Myometrial cell (primary cell): ENCODE data around the gene PRCD. TPM values are rescaled to one million over a fixed set of nuclear protein-coding genes. Genes with fewer than 3 reads are reported as not detected.

Experiments
- total RNA-seq: library from RNA; depleted of rRNA; stranded (reverse); fragments of >200 nt; gene quantifications from 2 replicates; pipeline ENCODE4 v1.2.3, GENCODE V29; 2015

PRCD gene
- 0.71 TPM in 1 of 2 replicates, not detected in the other for total RNA-seq

GRCh38 chr17:76539631-76540271 is at the start of gene PRCD:
Gene PRCD, plus strand, starts transcription at chr17:76540044. Its CDS starts 98 bp downstream, at chr17:76540142.

GRCh38 chr17:76501018-76501826 is 38.6 kb upstream of the PRCD start, which contains the start of gene RHBDF2:
Gene RHBDF2, minus strand, starts transcription at chr17:76501423. Its CDS starts 19,899 bp downstream, at chr17:76481524.

GRCh38 chr17:76537578-76538280 is 2.1 kb upstream of the PRCD start, which contains the start of gene CYGB:
Gene CYGB, minus strand, starts transcription at chr17:76537709. Its CDS starts 167 bp downstream, at chr17:76537542.

GRCh38 chr17:76585649-76586593 is 46.1 kb downstream of the PRCD start, which contains the start of gene ST6GALNAC2:
Gene ST6GALNAC2, minus strand, starts transcription at chr17:76585860. Its CDS starts 52 bp downstream, at chr17:76585808.

Other genes starting within 250 kb of the PRCD start
- 0.18 and 0.58 TPM in 2 replicates for gene QRICH2, start 231.8 kb upstream of the PRCD start, total RNA-seq
- 31.9 and 39.5 TPM in 2 replicates for gene PRPSAP1, start 186.1 kb upstream of the PRCD start, total RNA-seq
- 20.9 and 34.3 TPM in 2 replicates for gene SPHK1, start 155.4 kb upstream of the PRCD start, total RNA-seq
- 9.2 and 11.7 TPM in 2 replicates for gene UBE2O, start 86.9 kb upstream of the PRCD start, total RNA-seq
- gene AANAT, start 72.4 kb upstream of the PRCD start, total RNA-seq: not detected in 2 replicates
- 19.9 and 27.1 TPM in 2 replicates for gene RHBDF2, start 38.6 kb upstream of the PRCD start, total RNA-seq
- 13.1 and 18.7 TPM in 2 replicates for gene CYGB, start 2.3 kb upstream of the PRCD start, total RNA-seq
- 1.7 and 4.6 TPM in 2 replicates for gene ST6GALNAC2, start 45.8 kb downstream of the PRCD start, total RNA-seq
- not detected in 2 replicates for gene ST6GALNAC1, start 103.7 kb downstream of the PRCD start, total RNA-seq
- 191 and 221 TPM in 2 replicates for gene MXRA7, start 170.9 kb downstream of the PRCD start, total RNA-seq
- 21.4 and 27.4 TPM in 2 replicates for gene JMJD6, start 186.6 kb downstream of the PRCD start, total RNA-seq
- 27.8 and 30.3 TPM in 2 replicates for gene METTL23, start 186.8 kb downstream of the PRCD start, total RNA-seq
- gene SRSF2, start 197.3 kb downstream of the PRCD start, total RNA-seq: 163 and 192 TPM in 2 replicates
- gene MFSD11, start 198.1 kb downstream of the PRCD start, total RNA-seq: 20.7 and 25.7 TPM in 2 replicates